GM21447 (cell line): ENCODE results near the gene SEZ6L.

Source experiments
- ATAC-seq: cut with Tn5 transposase; IDR thresholded peaks from one replicate; pipeline ENCODE4 v1.9.1; 2021; ENCODE audit not compliant: unreplicated experiment

SEZ6L gene

GRCh38 chr22:26174280-26174679 lies 5.0 kb downstream of the SEZ6L start:
- ATAC-seq: no peak

GRCh38 chr22:26182723-26183122 lies 13.5 kb downstream of the SEZ6L start:
- ATAC-seq: no peak

GRCh38 chr22:26185190-26185589 lies 15.9 kb downstream of the SEZ6L start:
- ATAC-seq: no peak

GRCh38 chr22:26188341-26188740 lies 19.1 kb downstream of the SEZ6L start:
- no peak for ATAC-seq

- no peak for ATAC-seq
These were observed 25.1 kb downstream of the SEZ6L start for GRCh38 chr22:26194313-26194712.

- ATAC-seq: no peak
These were observed 25.6 kb downstream of the SEZ6L start for GRCh38 chr22:26194877-26195276.

GRCh38 chr22:26196657-26197056 lies 27.4 kb downstream of the SEZ6L start:
- ATAC-seq: no peak

GRCh38 chr22:26197425-26197824 lies 28.2 kb downstream of the SEZ6L start:
- ATAC-seq: no peak

- no peak for ATAC-seq
These were observed 30.4 kb downstream of the SEZ6L start for GRCh38 chr22:26199665-26200064.

- ATAC-seq: no peak
These were observed 33.1 kb downstream of the SEZ6L start for GRCh38 chr22:26202280-26202924.

- ATAC-seq: no peak
These were observed 36.2 kb downstream of the SEZ6L start for GRCh38 chr22:26205494-26205893.

GRCh38 chr22:26210334-26210733 lies 41.1 kb downstream of the SEZ6L start:
- no peak for ATAC-seq

- no peak for ATAC-seq
These were observed 44.6 kb downstream of the SEZ6L start for GRCh38 chr22:26213826-26214225.

- no peak for ATAC-seq
These were observed 45.2 kb downstream of the SEZ6L start for GRCh38 chr22:26214466-26214865.

- no peak for ATAC-seq
These were observed 46.5 kb downstream of the SEZ6L start for GRCh38 chr22:26215736-26216135.

- ATAC-seq: no peak
These were observed 55.9 kb downstream of the SEZ6L start for GRCh38 chr22:26225207-26225606.

GRCh38 chr22:26226538-26227297 lies 57.5 kb downstream of the SEZ6L start:
- ATAC-seq: no peak

- no peak for ATAC-seq
These were observed 60.6 kb downstream of the SEZ6L start for GRCh38 chr22:26229910-26230309.

GRCh38 chr22:26234296-26234695 lies 65.0 kb downstream of the SEZ6L start:
- ATAC-seq: no peak

GRCh38 chr22:26235792-26236487 lies 66.7 kb downstream of the SEZ6L start:
- ATAC-seq: no peak

- ATAC-seq: no peak
These were observed 67.7 kb downstream of the SEZ6L start for GRCh38 chr22:26236991-26237390.

GRCh38 chr22:26238596-26238995 lies 69.3 kb downstream of the SEZ6L start:
- no peak for ATAC-seq
